GM12878 (cell line): ENCODE data around the gene ABHD13. TPM values are rescaled to one million over a fixed set of nuclear protein-coding genes. Genes with fewer than 3 reads are reported as not detected.

Source experiments
- ATAC-seq: fragments of 200-7000 bp; cut with Tn5 transposase; 3 replicates; pipeline ENCODE4 v1.9.1; 2020; ENCODE audit warnings: mild to moderate bottlenecking, moderate library complexity
- BruUV-seq: library from RNA; stranded (reverse); fragments of 400-500 nt; replicated peaks from 2 replicates; lab custom pipeline; 2021; lab: Mats Ljungman, UMichigan
- CTCF ChIA-PET: fragments of 300-600 bp; sonication (Branson Sonifier 250); formaldehyde crosslinking; extraction: SDS; loops from one replicate; lab custom pipeline; 2021; ENCODE audit warnings: inconsistent platforms; lab: Yijun Ruan, JAX
- POLR2A ChIA-PET: fragments of 350-600 bp; formaldehyde crosslinking; extraction: SDS; loops from one replicate; lab custom pipeline; 2021; ENCODE audit warnings: inconsistent platforms; lab: Charles Lee
- RAD21 ChIA-PET: fragments of 300-600 bp; sonication (Branson Sonifier 250); formaldehyde crosslinking; loops from one replicate; lab custom pipeline; 2023; ENCODE audit warnings: antibody characterized with exemption; ENCODE audit not compliant: unreplicated experiment; lab: Charles Lee
- SMC1A ChIA-PET: fragments of 300-600 bp; sonication (Branson Sonifier 250); formaldehyde crosslinking; loops from one replicate; lab custom pipeline; 2023; ENCODE audit not compliant: unreplicated experiment, uncharacterized antibody; lab: Charles Lee
- DNase-seq: peaks from one replicate; pipeline ENCODE4 v3.0.0-alpha.2; 2011; ENCODE audit warnings: low read depth, low spot score
- FAIRE-seq: peaks from 3 replicates; lab custom pipeline; 2011; peaks lifted over from hg19 to GRCh38; lab: Jason Lieb, UNC
- H2AFZ ChIP-seq: 2 replicates; pipeline ENCODE4 v1.6.0; 2011; ENCODE audit warnings: low read depth, low read length, control low read depth; ENCODE audit not compliant: control insufficient read depth
- H3K27ac ChIP-seq: 2 replicates; pipeline ENCODE4 v1.5.1; 2011; ENCODE audit warnings: control low read depth; ENCODE audit not compliant: control insufficient read depth, insufficient read depth
- H3K27me3 ChIP-seq, 2 experiments: replicated peaks in 1 of 2; 2 replicates each; pipeline versions ENCODE4 v1.6.0 to v1.6.1; 2011; ENCODE audit warnings: low read length in 1 of 2; ENCODE audit not compliant: control insufficient read depth in 2 of 2, insufficient read depth in 2 of 2
- H3K36me3 ChIP-seq, 2 experiments: 2 replicates each; pipeline ENCODE4 v1.5.1; 2011; ENCODE audit warnings: low read length in 1 of 2; ENCODE audit not compliant: control insufficient read depth in 2 of 2, insufficient read depth in 2 of 2
- H3K4me1 ChIP-seq: 2 replicates; pipeline ENCODE4 v1.6.1; 2011; ENCODE audit warnings: mild to moderate bottlenecking, low read length, moderate library complexity, mixed read lengths; ENCODE audit not compliant: control insufficient read depth, insufficient read depth
- H3K4me2 ChIP-seq: 2 replicates; pipeline ENCODE4 v1.6.0; 2011; ENCODE audit warnings: control low read depth; ENCODE audit not compliant: control insufficient read depth, insufficient read depth
- H3K4me3 ChIP-seq: fragments of 200-600 bp; sonication (generic); 2 replicates; pipeline ENCODE4 v1.5.1; 2016
- H3K79me2 ChIP-seq: 2 replicates; pipeline ENCODE4 v1.6.0; 2011; ENCODE audit warnings: low read length; ENCODE audit not compliant: control insufficient read depth, insufficient read depth
- H3K9ac ChIP-seq: 2 replicates; pipeline ENCODE4 v1.8.0; 2011; ENCODE audit warnings: low read length, control low read depth, mixed read lengths; ENCODE audit not compliant: control insufficient read depth, insufficient read depth
- H3K9me3 ChIP-seq: replicated peaks from 3 replicates; pipeline ENCODE4 v1.5.1; 2011; ENCODE audit warnings: mild to moderate bottlenecking, low read length; ENCODE audit not compliant: control insufficient read depth, insufficient read depth
- H4K20me1 ChIP-seq: 2 replicates; pipeline ENCODE4 v1.6.0; 2011; ENCODE audit not compliant: control insufficient read depth, insufficient read depth
- ASH2L ChIP-seq: fragments of 300-600, 200-600 bp; sonication (generic); IDR thresholded peaks from 2 replicates; pipeline ENCODE4 v1.6.1; 2017; ENCODE audit warnings: low read depth, mild to moderate bottlenecking, borderline replicate concordance
- BCL11A ChIP-seq: IDR thresholded peaks from 2 replicates; pipeline ENCODE4 v1.6.1; 2011; ENCODE audit warnings: low read depth, low read length
- BMI1 ChIP-seq: fragments of 450-650 bp; IDR thresholded peaks from 2 replicates; pipeline ENCODE4 v1.6.1; 2016; ENCODE audit warnings: mild to moderate bottlenecking, moderate library complexity, borderline replicate concordance
- EED ChIP-seq: sonication (generic); IDR thresholded peaks from 2 replicates; pipeline ENCODE4 v1.6.1; 2016; ENCODE audit warnings: antibody characterized with exemption, low read depth
- HCFC1 ChIP-seq: fragments of 150-350 bp; IDR thresholded peaks from 2 replicates; pipeline ENCODE4 v1.6.1; 2014; ENCODE audit warnings: low read length
- KDM1A ChIP-seq: fragments of 200-600 bp; sonication (generic); IDR thresholded peaks from 2 replicates; pipeline ENCODE4 v1.6.1; 2016; ENCODE audit warnings: borderline replicate concordance
- MTA2 ChIP-seq: fragments of 450-650 bp; IDR thresholded peaks from 2 replicates; pipeline ENCODE4 v1.6.1; 2016; ENCODE audit warnings: low read depth, mild to moderate bottlenecking, moderate library complexity
- MTA3 ChIP-seq: IDR thresholded peaks from 2 replicates; pipeline ENCODE4 v1.6.1; 2012; ENCODE audit warnings: low read length, inconsistent platforms, borderline replicate concordance
- MYB ChIP-seq: fragments of 150-350 bp; IDR thresholded peaks from 2 replicates; pipeline ENCODE4 v1.6.1; 2014; ENCODE audit warnings: mild to moderate bottlenecking, low read depth, low read length, borderline replicate concordance
- PML ChIP-seq: IDR thresholded peaks from 2 replicates; pipeline ENCODE4 v1.6.1; 2012; ENCODE audit warnings: low read length, inconsistent platforms
- RAD21 ChIP-seq: IDR thresholded peaks from 2 replicates; pipeline ENCODE4 v1.6.1; 2011; ENCODE audit warnings: mild to moderate bottlenecking, low read depth, low read length, moderate library complexity; ENCODE audit not compliant: insufficient read depth
- RFX5 ChIP-seq: IDR thresholded peaks from 2 replicates; pipeline ENCODE4 v1.6.1; 2011; ENCODE audit warnings: low read depth, low read length, improper control_type of control experiment
- RUNX3 ChIP-seq: IDR thresholded peaks from 2 replicates; pipeline ENCODE4 v1.6.1; 2012; ENCODE audit warnings: low read length, inconsistent platforms
- SMARCA5 ChIP-seq: fragments of 450-650 bp; IDR thresholded peaks from 2 replicates; pipeline ENCODE4 v1.6.1; 2017; ENCODE audit warnings: mild to moderate bottlenecking
- SREBF2 ChIP-seq: IDR thresholded peaks from 2 replicates; pipeline ENCODE4 v1.6.1; 2012; ENCODE audit warnings: mild to moderate bottlenecking, low read length
- STAT3 ChIP-seq: IDR thresholded peaks from 2 replicates; pipeline ENCODE4 v1.6.1; 2011; ENCODE audit warnings: low read depth, low read length, improper control_type of control experiment
- SUPT20H ChIP-seq: IDR thresholded peaks from 2 replicates; pipeline ENCODE4 v1.6.1; 2011; ENCODE audit warnings: low read depth, mild to moderate bottlenecking, low read length, moderate library complexity, borderline replicate concordance; ENCODE audit not compliant: control insufficient read depth
- TBL1XR1 ChIP-seq: IDR thresholded peaks from 2 replicates; pipeline ENCODE4 v1.6.1; 2012; ENCODE audit warnings: low read depth, low read length, improper control_type of control experiment
- ZNF24 ChIP-seq: fragments of 450-650 bp; IDR thresholded peaks from 2 replicates; pipeline ENCODE4 v1.6.1; 2017; ENCODE audit warnings: antibody characterized with exemption, mild to moderate bottlenecking
- WGBS: methylation state at CpG from one replicate; pipeline ENCODE4 v1.1.6; 2016; ENCODE audit warnings: low lambda C conversion rate; ENCODE audit not compliant: insufficient replicate concordance, insufficient coverage; ENCODE audit errors: missing lambda C conversion rate; 5-methylcytosine and 5-hydroxymethylcytosine counted together
- in situ Hi-C: fragments of 300-500 bp; cut with MboI; formaldehyde crosslinking; loops from 9 replicates; pipeline ENCODE4 v1.14.3; 2018; ENCODE audit warnings: mixed read lengths
- intact Hi-C: fragments of 100-400 bp; cut with micrococcal nuclease; formaldehyde crosslinking; loops from one replicate; pipeline ENCODE4 v1.14.2; 2022; ENCODE audit not compliant: unreplicated experiment
- polyA plus RNA-seq, 11 experiments: library from polyadenylated mRNA; depleted of rRNA in 4 of 11; unstranded in 6 of 11; stranded (reverse) in 5 of 11; fragments of >200 nt; fragmentation: Nextera tagmentation in 4 of 11; fragmentation: Illumina TruSeq in 1 of 11; extraction: Ambion mirVana in 4 of 11; extraction: Trizol in 1 of 11; gene quantifications; 1 replicate in 1 of 11; 2 replicates in 10 of 11; pipeline versions ENCODE4 v1.2.1 to v1.2.3, GENCODE V29; 2011 to 2016; ENCODE audit warnings: inconsistent platforms in 2 of 11, missing spikeins in 2 of 11, low read depth in 1 of 11
- total RNA-seq, 4 experiments: library from RNA; depleted of rRNA in 3 of 4; stranded (reverse); fragments of >200 nt in 3 of 4; fragmentation: Illumina TruSeq in 1 of 4; extraction: Trizol in 1 of 4; gene quantifications; 2 replicates each; pipeline versions ENCODE4 v1.2.1 to v1.2.3, GENCODE V29; 2013 to 2021
- TF ChIP-seq, protein P1 (sequence below): fragments of 450-650 bp; IDR thresholded peaks from 2 replicates; pipeline ENCODE4 v1.6.1; 2016; ENCODE audit warnings: mild to moderate bottlenecking
- TF ChIP-seq, protein P2 (sequence below): IDR thresholded peaks from 2 replicates; pipeline ENCODE4 v1.6.1; 2012; ENCODE audit warnings: low read depth, low read length, improper control_type of control experiment
- TF ChIP-seq, protein P3 (sequence below): IDR thresholded peaks from 2 replicates; pipeline ENCODE4 v1.6.1; 2011; ENCODE audit warnings: borderline replicate concordance, low read depth, mild to moderate bottlenecking, moderate library complexity, low read length; ENCODE audit not compliant: insufficient read depth, poor library complexity, severe bottlenecking

Gene ABHD13
- total and polyA plus RNA-seq, 10 of the 15 experiments (the other 5 are each of a cell fraction or from before 2014, with no cell fraction given): 3.2 to 10.7 (median 6.5) TPM

DNA sequence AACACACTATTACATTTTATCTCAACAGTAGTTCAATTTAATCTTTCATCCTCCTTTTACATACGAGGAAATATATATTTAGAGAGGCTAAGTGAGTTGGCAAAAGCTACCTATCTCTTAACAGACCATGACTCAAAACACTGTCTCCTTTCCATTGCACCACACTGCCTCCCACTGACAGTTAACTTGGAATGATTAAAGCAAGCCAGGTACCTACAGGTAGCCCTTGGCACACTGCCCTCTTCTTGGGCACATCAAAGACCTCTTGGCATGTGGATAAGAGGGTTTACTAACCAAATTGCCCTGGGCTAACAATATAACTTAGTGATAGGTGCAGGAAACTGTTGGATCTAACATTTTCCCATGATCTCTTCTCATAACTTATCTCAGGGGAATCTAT is 1.8 kb downstream of the ABHD13 start:
- RAD21 ChIA-PET: no interaction called here
- Histone ChIP-seq H3K27ac (no peak overlapping the region), H3K4me3 (peak overlapping the region; percentile 83; the same call in 1 of the 2 replicates), H3K36me3 (no peaks in the 10 kb centered on the region; a peak in 1 of 4 replicates), H2AFZ (no peak overlapping the region), H3K4me2 (peak overlapping the region; percentile 99), H4K20me1 (no peaks in the 10 kb centered on the region), H3K27me3 (no peaks in the 10 kb centered on the region), H3K79me2 (peaks cover 74% of the 10 kb centered on the region), H3K9ac (peak overlapping the region; percentile 22; the same call in 1 of the 2 replicates), H3K4me1 (peaks cover 16% of the 10 kb centered on the region), H3K9me3 (no peaks in the 10 kb centered on the region)
- ATAC-seq (no peak), DNase-seq (no peak), FAIRE-seq (no peak)
- SMC1A ChIA-PET: interaction anchor here (1.7 kb wide), 1 partner anchor 12 kb away, joined by 9 read pairs; no protein-coding TSS in a partner anchor
- 4% methylated on average over 1 of the region's 1 CpG for WGBS
- no TSS peak for BruUV-seq
- in situ Hi-C loops: loop anchor here (25.0 kb wide), 1 partner anchor 1658 kb away; the partner anchor contains the start of gene ARGLU1
- CTCF ChIA-PET: interaction anchor here (0.9 to 3.5 kb wide), 6 partner anchors 10 to 675 kb away, joined by 3 to 10 read pairs (median 4); no protein-coding TSS in a partner anchor
- POLR2A ChIA-PET: interaction anchor here (1.1 kb wide), 1 partner anchor 119 kb away, joined by 4 read pairs; no protein-coding TSS in a partner anchor
- intact Hi-C loops: loop anchor here (5.0 to 10.0 kb wide), 2 partner anchors 355 to 1653 kb away; partner anchors contain the start of gene ARGLU1
- TF ChIP-seq BCL11A (no peak), ASH2L (no peak), RAD21 (peak; percentile 38), SMARCA5 (no peak), KDM1A (no peak), PML (no peak), STAT3 (no peak), RFX5 (no peak), EED (no peak), BMI1 (no peak), HCFC1 (no peak), TBL1XR1 (no peak), MTA3 (no peak), MYB (no peak), ZNF24 (no peak), RUNX3 (no peak), MTA2 (no peak), SREBF2 (no peak), SUPT20H (no peak)
- TF ChIP-seq, protein P1, sequence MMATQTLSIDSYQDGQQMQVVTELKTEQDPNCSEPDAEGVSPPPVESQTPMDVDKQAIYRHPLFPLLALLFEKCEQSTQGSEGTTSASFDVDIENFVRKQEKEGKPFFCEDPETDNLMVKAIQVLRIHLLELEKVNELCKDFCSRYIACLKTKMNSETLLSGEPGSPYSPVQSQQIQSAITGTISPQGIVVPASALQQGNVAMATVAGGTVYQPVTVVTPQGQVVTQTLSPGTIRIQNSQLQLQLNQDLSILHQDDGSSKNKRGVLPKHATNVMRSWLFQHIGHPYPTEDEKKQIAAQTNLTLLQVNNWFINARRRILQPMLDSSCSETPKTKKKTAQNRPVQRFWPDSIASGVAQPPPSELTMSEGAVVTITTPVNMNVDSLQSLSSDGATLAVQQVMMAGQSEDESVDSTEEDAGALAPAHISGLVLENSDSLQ: no peak
- TF ChIP-seq, protein P2, sequence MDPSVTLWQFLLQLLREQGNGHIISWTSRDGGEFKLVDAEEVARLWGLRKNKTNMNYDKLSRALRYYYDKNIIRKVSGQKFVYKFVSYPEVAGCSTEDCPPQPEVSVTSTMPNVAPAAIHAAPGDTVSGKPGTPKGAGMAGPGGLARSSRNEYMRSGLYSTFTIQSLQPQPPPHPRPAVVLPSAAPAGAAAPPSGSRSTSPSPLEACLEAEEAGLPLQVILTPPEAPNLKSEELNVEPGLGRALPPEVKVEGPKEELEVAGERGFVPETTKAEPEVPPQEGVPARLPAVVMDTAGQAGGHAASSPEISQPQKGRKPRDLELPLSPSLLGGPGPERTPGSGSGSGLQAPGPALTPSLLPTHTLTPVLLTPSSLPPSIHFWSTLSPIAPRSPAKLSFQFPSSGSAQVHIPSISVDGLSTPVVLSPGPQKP: no peak
- TF ChIP-seq, protein P3, sequence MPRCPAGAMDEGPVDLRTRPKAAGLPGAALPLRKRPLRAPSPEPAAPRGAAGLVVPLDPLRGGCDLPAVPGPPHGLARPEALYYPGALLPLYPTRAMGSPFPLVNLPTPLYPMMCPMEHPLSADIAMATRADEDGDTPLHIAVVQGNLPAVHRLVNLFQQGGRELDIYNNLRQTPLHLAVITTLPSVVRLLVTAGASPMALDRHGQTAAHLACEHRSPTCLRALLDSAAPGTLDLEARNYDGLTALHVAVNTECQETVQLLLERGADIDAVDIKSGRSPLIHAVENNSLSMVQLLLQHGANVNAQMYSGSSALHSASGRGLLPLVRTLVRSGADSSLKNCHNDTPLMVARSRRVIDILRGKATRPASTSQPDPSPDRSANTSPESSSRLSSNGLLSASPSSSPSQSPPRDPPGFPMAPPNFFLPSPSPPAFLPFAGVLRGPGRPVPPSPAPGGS: no peak
